Stimulated activated CD8-positive, alpha-beta memory T cell treated with anti-CD3 and anti-CD28 coated beads, Interleukin-15, amount 100 ng/mL, for 24 hours (primary cell): ENCODE measurements around the gene RALGPS1.
"Not testable (repeated sequence)": the region's sequence is repeated elsewhere in the genome, so short reads cannot be mapped to it uniquely, and the experiment has no call there.

Experiments
- DNase-seq: peaks from one replicate; pipeline ENCODE4 v3.0.0-alpha.2; 2020; ENCODE audit warnings: low read depth

RALGPS1 gene

DNA sequence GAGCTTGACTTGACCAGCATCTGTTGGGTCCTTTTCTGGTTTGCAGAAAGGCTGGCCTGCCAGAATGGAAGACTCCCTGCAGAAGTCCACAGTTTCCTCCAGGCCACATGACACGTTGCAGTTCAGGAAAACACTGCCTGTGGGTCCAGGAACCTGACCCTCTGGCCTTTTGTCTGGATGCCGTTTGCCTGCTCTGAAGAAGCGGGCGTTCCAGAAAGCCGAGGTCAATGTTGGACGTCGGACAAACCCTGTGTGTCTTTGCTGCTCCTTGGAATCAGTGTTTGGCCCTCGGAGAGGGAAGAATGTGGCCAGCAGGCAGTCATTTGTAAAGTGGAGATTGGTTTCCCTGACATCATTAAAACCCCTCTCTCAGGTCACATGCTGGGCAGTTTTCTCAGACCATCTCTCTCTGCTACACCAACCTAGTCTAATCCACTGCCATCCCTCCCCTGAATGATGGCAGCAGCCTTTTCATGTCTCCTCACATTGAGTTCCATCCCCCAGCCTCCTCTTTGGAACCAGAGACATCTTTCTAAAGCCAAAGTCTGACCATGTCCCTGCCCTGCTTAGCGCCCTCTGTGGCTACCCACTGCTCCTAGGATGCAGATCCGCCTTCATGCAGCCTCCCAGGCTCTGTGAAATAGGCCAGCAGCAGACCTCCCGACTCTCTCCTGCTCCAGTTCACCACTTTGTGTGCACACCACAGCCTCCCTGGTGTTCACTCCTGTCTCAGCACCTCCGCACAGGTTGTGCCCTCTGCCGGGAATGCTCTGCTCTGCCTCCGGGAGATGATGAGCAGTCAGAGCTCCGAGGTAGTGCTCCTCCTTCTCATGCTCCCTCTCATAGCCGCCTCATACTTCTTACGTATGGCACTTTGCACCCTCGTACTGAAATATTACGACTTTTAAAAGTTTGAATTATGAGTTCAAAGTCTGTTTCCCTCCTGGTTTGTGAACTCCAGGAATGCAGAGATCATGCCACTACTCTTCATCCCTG, 75.6 kb downstream of the RALGPS1 start:
- no peak for DNase-seq

DNA sequence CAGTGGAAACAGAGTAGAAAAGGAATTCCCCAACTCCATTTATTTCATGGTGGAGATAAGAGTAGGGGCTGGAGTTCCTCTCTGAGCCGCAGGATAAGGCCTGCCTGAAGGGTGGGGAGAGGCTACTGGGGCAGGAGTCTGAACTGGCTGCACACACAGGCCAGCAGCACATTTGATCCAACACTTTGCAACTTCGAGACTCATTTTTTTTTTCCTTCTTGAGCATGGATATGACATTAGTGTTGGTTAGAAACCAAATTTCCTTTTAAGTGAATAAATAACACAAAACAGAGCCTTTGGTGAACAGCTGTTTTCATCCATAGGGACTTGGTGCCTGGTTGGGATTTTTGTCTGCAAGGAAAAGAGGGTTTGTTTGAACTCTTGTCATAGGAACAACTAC, 76.6 kb downstream of the RALGPS1 start:
- DNase-seq: no peak

DNA sequence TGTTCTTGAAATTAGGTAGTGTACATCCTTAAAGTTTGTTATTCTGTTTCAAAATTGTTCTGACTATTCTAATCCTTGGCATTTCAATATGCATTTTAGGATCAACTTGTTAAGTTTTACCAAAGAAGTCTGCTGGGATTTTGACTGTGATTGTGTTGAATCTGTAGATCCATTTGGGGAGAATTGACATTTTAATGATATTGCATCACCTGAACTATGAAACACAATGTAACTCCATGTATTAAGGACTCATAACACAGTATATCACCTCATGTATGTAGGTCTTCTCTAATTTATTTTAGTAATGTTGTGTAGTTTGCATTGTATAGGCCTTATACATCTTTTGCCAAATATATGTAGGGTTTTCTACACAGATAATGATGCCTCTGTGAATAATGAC, 77.8 kb downstream of the RALGPS1 start:
- DNase-seq: no peak

DNA sequence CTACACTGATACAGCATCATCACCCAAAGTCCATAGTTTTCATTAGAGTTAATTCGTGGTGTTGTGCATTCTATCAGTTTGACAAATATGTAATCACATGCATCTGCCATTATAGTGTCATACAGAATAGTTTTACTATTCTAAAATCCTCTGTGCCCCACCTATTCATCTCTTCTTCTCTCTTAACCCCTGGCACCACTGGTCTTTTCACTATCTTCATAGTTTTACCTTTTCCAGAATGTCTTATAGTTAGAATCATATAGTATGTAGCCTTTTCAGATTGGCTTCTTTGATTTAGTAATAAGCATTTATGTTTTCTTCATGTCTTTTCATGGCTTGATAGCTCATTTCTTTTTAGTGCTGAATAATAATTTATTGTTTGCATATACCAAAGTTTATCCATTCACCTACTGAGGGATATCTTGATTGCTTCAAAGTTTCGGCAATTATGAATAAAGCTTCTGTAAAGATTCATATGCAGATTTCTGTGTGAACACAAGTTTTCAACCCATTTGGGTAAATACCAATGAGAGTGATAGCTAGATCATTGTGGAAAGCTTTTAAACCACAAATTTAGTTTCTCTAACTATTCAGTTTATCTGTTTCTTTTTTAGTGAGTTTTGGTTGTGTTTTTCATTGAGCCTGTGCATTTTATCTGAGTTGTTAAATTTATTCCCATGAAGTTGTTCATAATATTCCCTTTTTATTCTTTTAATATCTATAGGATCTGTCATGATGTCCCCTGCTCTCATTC, 84.9 kb downstream of the RALGPS1 start:
- no peak for DNase-seq

DNA sequence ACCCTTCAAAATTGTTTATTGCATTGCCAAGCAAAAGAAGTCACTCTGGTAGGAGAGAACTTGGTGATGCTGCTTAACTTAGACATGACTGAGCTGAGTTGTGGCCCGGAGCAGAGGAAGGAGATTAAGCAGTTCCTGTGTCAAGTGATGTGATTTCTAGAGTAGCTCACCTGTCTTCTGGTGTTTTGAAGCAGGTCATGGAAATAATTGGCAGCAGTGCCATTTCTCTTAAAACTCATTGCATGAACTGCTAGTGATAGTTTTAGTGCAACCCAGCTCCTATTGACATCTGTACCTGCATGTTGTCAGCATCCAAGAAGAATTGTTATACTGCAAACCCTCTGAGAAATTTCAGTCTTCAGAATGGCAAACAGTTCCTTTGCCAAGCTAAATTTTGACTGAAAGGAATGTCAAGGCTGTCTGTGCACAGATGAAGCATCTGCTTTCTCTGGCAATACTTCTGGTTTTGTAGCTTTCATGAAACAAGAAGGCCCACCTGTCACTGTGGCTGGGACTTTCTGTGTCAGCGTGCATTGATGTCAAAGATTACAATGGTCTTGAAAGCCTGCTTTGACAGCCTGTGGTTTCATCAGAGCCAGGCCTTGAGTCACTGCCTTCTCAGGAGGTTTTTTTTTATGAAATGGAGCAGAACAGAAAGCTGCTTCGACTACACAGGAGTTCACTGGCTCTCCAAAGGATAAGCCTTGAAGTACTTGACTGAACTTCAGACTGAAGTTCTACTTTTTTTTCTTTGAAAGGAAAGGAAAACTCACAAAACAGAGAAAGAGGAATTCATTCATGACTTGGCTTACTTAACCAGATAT, 90.6 kb downstream of the RALGPS1 start:
- DNase-seq: no peak

DNA sequence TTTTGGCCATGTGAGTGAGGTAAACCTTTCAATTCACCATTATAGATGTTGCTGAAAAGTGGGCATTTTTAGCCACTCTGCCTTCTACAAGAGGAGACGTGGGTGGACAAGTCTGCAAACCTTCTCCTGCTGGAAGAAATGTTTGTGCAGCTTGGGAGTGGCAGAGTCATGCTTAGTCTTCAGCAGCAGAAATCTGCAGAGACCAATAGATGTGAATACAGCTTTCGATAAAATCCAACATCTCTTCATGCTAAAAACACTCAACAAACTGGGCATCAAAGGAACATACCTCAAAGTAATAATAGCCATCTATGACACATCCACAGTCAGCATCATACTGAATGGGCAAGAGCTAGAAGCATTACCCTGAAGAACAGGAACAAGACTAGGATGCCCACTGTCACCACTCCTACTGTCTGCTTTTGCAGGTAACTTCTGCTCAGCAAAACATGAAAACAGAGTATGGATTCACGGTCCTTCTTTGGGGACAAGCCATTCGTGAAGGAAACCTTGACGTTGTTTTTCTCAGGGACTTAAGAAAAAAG, 91.3 kb downstream of the RALGPS1 start:
- no peak for DNase-seq

DNA sequence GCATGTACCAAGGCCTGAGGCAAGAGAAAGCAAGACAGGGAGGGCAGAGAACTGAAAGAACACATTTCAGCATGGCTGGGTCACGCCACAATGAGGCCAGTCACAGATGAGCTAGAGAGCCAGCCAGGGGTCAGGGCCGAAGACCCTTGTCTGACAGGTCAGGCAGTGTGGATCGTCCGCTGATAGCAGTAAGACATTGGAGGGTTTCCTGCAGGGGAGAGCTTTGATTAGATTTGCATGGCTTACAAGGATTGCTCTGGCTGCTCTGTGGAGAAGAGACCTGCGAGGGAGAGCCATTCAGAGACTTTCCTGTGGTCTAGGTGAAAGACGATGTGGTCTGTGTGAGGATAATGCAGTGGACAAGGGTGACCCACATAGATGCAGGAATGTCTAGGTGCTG, 93.1 kb downstream of the RALGPS1 start:
- DNase-seq: no peak

DNA sequence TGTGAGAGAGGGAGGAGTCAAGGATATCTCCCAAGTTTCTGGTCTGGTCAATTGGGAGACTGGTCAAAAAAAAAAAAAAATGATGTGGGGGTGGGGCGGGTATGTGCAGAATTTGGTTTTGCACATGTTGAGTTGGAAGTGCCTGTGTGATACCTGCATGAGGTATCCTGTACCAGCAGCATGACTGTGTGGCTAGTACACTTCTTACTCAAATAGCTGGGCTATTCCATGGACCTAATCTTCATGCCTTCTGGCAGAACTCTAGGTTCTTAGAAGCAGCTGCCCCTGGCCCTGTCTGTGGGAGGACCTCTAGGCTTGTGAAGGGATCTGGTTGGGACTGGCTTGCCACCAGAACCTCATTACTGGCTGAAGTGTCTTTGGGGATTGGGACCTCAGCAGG, 93.5 kb downstream of the RALGPS1 start:
- no peak for DNase-seq

DNA sequence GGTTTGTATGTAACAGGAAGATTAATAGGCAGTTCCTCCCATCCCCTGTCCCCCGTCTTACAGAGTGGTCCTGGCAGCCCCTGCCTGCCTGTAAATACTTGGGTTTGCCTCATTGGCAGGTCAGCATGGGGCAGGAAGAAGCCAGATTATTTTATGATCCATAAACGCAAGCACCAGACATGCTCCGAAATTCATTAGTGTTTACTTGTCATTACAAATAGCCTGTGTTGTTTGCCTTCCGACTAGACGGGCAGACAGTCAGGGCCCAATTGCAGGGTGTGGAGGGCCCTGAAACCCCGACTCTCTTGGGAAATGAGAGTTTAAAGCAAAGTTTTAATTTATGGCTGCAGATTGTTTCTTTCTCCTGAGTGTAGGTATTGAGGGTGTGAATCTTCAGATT, 97.2 kb downstream of the RALGPS1 start:
- DNase-seq: no peak

DNA sequence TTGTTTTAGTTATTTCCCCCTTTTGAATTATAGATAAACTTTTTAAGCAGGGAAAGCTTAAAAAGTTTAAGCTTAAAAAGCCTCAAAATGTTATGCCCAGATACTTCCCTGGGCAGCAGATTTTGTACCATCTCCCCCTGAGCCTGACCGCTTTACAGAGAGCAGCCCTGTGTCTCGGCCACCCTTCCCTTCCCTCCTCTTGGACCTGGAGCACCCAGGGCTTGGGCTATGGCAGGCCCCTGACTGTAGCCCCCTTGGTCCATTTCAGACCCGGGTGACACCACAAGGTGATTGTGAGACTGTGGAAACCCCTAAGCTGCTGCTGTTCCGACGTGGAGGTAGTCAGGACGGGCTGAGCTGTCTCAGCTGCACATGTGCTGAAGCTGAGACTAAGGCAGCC, 97.7 kb downstream of the RALGPS1 start:
- DNase-seq: no peak

DNA sequence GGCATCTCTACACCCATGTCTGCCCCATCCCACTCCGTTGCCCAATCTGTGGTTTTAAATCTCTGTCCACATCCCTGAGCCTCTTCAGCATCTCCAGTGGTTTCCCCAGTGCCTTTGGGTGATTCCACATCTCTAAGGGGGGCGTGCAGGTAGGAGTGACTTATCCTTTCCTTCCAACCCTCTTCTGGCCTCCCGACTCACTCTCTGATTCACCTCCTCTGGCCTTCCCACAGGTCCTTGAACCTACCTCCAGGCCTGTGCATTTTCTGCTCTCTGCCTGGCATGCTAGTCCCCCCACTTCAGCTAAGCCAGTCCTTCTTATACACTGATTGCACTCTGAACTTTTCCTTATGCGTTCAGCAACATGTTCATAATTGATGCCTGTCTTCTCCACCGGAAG, 99.0 kb downstream of the RALGPS1 start:
- no peak for DNase-seq

DNA sequence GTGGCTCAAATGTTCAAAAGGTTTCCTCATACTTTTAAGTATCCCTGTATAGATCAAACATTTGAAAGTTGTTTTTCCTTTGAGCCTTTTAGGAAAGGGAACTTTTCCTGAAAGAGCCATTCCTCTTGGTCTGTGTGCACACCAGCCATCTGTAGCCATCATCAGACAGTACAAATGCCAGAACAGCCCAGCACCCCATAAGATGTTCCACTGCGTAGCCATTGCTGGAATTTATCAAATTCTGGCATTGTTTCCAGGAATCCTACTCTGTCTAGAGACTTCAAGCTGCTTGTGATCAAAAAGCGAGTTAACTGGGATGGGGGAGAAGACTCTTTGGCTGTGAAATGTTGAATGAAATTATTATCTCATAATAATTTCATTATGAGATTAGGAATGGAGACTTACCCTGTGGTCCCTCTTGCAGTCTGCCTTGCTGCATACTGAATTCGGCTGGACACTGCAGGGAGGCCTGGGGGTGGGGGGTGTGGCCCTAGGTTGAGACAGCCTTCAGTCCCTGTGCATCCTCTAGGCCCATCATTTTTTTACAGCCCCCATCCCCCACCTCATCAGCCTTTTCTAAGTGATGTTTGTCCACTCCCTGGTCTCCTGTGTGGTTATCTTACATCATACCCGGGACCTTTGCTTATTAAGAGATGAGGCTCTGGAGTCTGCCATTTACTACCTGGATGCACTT, 99.8 kb downstream of the RALGPS1 start:
- no peak for DNase-seq

DNA sequence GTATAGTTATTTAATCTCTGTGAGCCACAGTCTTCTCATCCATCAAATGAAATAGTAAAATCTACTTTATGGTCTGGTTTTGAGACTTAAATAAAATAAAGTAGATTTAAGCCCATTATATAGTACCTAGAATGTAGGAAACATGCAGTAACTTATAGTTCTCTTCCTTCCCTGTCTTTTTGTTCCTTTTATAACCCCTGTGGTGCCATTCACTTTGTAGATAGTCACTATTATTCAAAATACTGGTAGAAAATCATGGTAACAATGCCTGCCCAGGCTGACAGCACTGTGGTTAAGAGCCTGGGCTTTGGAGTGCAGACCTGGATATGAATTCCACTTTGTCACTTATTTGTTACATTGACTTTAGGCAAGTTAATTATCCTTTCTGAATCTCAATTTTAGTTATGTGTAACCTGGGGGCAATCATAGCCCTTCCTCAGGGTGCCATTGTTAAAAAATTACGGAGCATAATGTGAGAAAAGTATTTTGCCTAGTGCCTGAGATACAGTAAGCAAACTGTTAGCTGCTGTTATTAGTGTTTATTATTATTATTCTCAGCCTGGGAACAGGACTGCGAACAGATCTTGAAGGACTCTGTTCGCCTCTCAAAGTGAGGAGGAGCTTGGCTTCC, 100.4 kb downstream of the RALGPS1 start:
- no peak for DNase-seq

DNA sequence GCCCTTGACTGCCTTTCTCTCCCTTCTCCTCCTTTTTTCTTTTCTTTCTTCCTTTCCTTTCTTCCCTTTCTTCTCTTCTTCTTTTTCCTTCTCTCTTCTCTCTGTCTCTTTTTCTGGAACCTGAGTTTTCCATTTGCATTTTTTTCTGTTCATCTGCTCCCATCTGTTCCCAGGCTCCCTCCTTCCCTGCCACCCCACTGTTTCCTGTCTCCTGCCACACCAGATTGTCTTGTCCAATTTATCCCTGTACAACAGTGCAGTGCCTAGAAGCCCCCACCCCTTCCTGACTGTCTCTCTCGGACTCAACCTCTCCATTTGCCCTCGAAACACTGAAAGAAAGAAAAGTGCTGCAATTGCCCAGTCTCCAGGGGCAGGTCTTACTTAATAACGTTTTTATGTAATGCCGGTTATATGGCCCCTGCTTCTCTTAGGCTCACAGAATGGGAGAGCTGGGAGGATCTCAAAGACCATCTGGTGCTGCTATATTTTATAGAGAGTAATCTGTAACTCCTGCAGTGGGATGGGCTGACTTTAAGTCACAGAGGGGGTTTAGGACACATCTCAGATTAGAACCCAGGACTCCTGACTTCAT, 101.4 kb downstream of the RALGPS1 start:
- DNase-seq: no peak

DNA sequence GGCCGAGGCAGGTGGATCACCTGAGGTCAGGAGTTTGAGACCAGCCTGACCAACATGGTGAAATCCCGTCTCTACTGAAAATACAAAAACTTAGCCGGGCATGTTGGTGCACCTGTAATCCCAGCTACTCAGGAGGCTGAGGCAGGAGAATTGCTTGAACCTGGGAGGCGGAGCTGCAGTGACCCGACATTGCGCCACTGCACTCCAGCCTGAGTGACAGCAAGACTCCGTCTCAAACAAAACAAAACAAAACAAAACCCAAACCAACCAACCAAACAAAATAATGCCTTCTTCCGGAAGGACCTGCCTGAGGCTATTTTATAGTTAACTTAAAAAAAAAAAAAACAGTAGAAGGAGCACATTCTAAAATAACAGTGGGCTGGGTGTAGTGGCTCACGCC, 103.4 kb downstream of the RALGPS1 start:
- DNase-seq: not testable (repeated sequence)

DNA sequence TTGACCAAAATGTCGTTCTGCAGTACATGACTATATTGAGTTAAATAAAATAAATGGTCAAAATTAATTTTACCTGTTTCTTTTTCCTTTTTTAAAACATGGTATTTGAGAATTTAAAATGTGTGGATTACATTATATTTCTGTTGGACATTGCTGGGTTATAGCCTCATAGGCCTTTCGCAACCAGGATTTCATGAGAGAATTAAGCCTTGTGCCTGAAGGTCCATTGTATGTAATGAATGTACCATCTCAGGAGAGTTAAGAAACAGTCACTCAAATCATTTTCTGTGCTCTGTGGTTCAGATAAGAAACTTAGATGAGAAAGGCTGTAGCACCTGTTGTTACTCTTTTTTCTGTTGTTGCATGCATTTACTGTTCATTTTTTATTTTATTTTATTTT, 104.4 kb downstream of the RALGPS1 start:
- DNase-seq: no peak

DNA sequence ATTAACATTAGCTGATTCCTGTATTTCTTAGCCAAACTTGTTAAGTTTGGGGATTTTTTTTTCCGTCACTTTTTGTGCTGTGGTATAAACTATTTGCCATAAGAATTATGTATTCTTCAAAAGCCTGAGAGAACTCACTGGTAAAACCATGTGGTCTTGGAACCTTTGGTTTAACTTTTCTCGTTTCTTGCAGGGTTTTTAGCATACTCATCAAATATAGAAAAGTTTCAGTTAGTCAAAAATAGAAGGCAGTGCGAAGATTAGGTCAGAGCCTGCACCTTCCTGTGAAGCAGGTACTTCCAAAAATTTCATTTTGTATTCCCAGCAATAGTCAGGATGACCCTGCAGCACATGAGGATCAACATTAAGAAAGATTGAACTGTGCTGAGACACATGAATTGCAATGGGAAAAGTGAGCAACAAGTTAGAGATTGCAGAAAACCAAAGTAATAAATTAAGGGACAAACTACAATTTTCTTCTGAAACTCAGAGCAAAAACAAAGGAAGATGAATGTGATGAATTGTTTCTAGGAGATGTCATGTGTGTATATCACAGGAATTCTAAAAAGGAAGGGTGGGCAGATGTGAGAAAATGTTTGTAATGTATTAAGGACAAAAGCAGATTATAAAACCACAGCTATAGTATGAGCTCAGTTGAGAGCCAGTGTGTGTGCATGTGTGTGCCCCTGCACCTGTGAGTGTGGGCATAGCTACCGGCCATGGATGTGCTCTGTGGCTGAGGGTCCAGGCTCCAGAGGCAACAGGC, 105.6 kb downstream of the RALGPS1 start:
- no peak for DNase-seq

DNA sequence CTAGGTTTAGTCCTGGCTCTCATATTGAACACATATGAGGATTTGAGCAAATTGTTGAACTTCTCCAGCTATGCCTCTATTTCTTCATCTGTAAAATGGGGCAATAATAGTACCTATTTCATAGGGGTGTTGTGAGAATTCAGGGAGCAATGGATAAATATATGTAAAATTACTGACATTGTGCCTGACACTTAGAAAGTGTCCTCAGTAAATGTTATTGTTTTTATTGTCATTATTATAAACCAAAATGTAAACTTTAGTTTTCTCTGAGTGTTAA, 106.2 kb downstream of the RALGPS1 start:
- no peak for DNase-seq

DNA sequence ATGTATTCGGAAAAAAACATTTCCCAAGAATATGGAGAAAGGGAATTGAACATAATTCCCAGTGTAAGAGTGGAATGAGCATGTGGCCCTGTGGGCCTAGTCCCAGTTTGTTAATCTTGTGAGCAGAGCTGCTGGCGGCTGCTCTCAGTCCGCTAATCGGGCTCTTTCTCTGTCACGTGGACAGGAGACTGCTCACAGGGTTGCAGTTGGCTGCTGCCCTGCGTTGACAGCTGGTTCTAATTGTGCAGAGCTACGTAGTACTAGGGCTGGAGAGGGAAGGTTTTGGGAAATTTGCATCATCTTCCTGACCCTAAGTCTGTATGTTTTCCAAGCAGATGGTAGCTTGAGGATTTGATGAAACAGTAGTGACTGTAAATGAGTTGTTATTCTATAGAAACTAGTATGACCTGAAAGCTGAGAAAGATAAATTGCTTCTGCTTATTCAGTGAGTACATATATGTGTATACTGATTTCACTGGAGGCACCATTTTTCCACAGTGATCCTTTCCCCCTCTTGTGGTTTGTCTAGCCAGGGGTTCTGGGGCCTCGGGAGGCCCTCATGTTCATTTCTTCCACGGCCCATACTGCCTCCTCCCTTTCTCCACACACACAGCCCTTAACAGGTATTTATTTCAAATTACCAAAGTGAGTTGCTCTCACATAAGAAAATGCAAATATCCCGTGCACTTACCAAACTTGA, 107.2 kb downstream of the RALGPS1 start:
- no peak for DNase-seq
